Chondrocyte (in vitro differentiated cells): ENCODE results near the gene KRTAP10-5. TPM values are rescaled to one million over a fixed set of nuclear protein-coding genes. Genes with fewer than 3 reads are reported as not detected.

Experiments used
- DNase-seq: peaks from one replicate; pipeline ENCODE4 v3.0.0; 2021; ENCODE audit warnings: mixed read lengths, low spot score
- H3K27ac Mint-ChIP-seq: one replicate; pipeline ENCODE4 v1.8.0; 2021; ENCODE audit warnings: mild to moderate bottlenecking, moderate library complexity, mixed read lengths; ENCODE audit not compliant: unreplicated experiment
- H3K27me3 Mint-ChIP-seq: 2 replicates; pipeline ENCODE4 v1.8.0; 2021; ENCODE audit warnings: low read depth, mixed read lengths
- H3K36me3 Mint-ChIP-seq: 2 replicates; pipeline ENCODE4 v1.8.0; 2021; ENCODE audit warnings: low read depth, mixed read lengths
- H3K4me1 Mint-ChIP-seq: 2 replicates; pipeline ENCODE4 v1.8.0; 2021; ENCODE audit warnings: low read depth, mild to moderate bottlenecking, mixed read lengths
- H3K4me3 Mint-ChIP-seq: one replicate; pipeline ENCODE4 v1.8.0; 2021; ENCODE audit warnings: mild to moderate bottlenecking, moderate library complexity, mixed read lengths; ENCODE audit not compliant: unreplicated experiment
- H3K9me3 Mint-ChIP-seq: 2 replicates; pipeline ENCODE4 v1.8.0; 2021; ENCODE audit warnings: low read depth, mixed read lengths
- total RNA-seq: library from RNA; stranded (reverse); gene quantifications from 3 replicates; pipeline ENCODE4 v1.2.1, GENCODE V29; 2021
- TF ChIP-seq, protein P1 (sequence below): fragments of 200-600 bp; sonication (generic); IDR thresholded peaks from 2 replicates; pipeline ENCODE4 v1.5.0; 2021; ENCODE audit warnings: antibody characterized with exemption, mild to moderate bottlenecking, moderate library complexity

Gene KRTAP10-5
- total RNA-seq, 1 donor from 2014 or later: not detected

DNA sequence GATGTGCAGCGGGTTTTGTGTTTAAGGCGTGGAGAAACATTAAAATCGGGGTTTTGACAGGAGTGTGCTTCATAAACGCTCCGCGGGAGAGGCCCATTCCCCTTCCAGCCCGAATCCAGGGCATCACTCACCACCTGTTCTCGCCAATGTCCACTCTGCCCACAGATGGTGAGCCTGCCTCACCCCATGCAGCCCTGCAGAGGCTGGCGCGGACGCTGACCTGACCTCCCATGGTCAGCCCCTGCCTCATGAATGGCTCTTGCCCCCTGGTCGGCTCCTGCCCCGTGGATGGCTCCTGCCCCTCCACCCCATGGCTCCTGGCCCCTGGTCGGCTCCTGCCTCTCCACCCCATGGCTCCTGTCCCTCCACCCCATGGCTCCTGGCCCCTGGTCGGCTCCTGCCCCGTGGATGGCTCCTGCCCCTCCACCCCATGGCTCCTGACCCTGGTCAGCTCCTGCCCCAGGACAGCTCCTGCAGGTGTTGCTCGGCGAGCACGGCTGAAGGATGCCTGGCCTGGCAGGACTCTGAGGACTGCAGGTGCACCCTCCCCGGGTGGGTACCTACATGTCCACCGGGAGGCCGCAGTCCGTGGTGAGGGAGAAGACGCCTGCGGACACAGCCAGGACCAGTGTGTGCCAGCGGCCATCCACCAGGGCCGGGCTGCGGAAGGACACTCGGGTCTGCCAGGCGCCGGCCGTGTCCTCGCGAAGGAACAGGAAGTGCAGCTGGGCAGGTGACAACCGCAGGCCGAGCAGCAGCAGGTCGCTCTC is 47.1 kb downstream of the KRTAP10-5 start:
- no peak overlapping the region for H3K27ac Mint-ChIP-seq
- TF ChIP-seq, protein P1, sequence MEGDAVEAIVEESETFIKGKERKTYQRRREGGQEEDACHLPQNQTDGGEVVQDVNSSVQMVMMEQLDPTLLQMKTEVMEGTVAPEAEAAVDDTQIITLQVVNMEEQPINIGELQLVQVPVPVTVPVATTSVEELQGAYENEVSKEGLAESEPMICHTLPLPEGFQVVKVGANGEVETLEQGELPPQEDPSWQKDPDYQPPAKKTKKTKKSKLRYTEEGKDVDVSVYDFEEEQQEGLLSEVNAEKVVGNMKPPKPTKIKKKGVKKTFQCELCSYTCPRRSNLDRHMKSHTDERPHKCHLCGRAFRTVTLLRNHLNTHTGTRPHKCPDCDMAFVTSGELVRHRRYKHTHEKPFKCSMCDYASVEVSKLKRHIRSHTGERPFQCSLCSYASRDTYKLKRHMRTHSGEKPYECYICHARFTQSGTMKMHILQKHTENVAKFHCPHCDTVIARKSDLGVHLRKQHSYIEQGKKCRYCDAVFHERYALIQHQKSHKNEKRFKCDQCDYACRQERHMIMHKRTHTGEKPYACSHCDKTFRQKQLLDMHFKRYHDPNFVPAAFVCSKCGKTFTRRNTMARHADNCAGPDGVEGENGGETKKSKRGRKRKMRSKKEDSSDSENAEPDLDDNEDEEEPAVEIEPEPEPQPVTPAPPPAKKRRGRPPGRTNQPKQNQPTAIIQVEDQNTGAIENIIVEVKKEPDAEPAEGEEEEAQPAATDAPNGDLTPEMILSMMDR: no peak
- no peaks in the 10 kb centered on the region for H3K36me3 Mint-ChIP-seq
- H3K9me3 Mint-ChIP-seq: peaks cover 5% of the 10 kb centered on the region
- no peaks in the 10 kb centered on the region for H3K4me1 Mint-ChIP-seq
- peak; percentile 88 for DNase-seq
- H3K4me3 Mint-ChIP-seq: no peak overlapping the region
- peaks cover 21% of the 10 kb centered on the region for H3K27me3 Mint-ChIP-seq

DNA sequence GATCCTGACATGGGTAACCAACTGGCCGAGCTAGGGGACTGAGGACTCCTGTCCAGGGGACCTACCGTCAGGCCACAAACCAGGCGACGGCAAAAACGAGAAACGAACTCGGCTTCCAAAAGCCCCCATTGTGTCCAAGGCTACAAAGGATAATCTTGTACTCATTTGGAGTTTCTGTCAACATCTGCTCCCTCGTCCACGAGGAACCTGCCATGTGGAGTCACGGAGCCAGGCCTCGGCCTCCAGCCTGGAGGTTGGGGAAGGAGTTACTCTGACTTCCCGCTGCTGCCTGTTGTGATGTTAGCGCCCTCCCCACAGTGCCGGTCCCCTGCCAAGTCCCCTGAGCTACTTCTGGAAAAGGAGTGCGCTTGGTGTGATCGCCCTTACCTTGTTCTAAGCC is 47.7 kb downstream of the KRTAP10-5 start:
- Mint-ChIP-seq H3K9me3 (peaks cover 5% of the 10 kb centered on the region), H3K36me3 (no peaks in the 10 kb centered on the region), H3K27ac (no peak overlapping the region), H3K4me3 (no peak overlapping the region), H3K27me3 (peaks cover 21% of the 10 kb centered on the region), H3K4me1 (no peaks in the 10 kb centered on the region)
- DNase-seq: no peak
- TF ChIP-seq, protein P1: no peak

DNA sequence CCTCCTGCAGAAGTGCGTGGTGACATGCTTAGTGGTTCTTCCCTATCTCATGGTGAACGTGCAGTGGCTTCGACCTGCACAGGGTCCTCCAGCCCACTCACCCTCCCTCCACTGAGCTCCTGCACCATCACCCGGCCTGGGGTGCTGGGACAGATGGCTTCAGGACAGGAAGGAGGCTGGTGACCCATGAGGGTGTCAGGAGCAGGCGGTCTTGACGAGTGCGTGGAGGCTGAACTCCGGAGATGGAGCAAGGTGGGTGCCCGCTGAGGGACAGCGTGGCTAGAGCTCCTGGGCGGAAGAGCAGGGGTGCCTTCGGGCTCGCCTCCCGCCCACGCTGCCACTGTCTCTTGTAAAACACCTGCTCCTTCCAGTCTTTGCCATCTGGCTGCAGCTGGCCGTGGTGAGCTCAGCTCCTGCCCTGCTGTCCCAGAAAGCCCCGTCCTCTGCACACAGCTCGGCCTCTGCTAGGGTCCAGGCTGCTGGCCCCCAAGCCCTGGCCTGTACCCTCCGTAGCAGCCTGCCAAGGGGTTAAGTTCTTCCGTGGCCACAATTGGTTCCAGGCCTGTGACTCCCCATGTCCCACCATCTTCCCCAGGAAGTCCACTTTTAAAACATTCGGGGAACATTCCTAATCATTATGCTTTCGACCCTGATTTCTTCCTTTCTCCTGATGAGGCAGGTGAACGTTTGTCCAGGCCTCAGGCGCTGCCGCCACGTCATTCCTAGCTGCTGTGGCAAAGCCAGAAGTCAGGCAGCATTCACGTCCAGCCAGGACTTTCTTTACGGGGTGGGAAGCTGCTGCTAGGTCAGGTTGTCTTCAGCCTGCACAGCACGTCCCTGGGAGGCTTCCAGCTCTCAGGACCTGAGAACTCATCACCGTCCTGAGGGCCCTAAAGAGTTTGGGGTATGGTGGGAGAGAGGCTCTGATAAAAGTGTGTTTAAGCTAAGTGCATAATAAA is 48.5 kb downstream of the KRTAP10-5 start:
- DNase-seq: peak; percentile 76
- H3K27ac Mint-ChIP-seq: no peak overlapping the region
- H3K9me3 Mint-ChIP-seq: no peaks in the 10 kb centered on the region
- TF ChIP-seq, protein P1: no peak
- no peaks in the 10 kb centered on the region for H3K4me1 Mint-ChIP-seq
- no peak overlapping the region for H3K4me3 Mint-ChIP-seq
- H3K36me3 Mint-ChIP-seq: no peaks in the 10 kb centered on the region
- H3K27me3 Mint-ChIP-seq: peaks cover 17% of the 10 kb centered on the region

DNA sequence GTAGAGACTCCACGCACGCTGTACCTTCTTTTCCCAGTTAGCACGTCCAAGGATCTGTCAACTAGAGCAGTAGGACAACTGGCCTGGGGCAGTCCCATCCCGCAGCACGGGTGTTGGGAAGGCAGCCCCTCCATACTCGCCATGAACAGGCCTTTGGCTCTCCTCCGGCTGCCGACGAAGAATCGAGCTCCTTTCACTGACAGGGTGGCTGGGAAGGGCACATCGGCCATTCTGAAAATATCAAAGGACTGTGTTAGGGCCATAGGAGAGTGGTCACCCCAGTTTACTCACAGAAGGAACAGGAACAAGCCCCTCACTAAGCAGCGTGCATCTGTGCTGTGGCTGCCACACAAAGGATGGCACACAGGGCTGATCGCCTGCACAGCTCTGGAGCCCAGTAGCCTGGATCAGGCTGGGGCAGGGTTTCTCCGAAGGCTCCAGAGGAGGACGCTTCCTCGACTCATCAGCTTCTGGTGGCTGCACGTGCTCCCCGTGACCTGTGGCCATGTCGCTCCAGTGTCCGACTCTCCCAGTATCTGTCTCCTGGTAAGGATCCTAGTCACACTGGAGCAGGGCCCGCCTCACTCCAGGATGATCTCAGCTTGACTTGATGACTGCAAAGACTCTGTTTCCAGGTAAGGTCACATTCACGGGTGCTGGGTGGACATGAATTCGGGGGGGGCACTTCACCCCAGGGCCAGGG is 49.4 kb downstream of the KRTAP10-5 start:
- Mint-ChIP-seq H3K4me1 (no peaks in the 10 kb centered on the region), H3K4me3 (no peak overlapping the region), H3K27ac (no peak overlapping the region), H3K36me3 (no peaks in the 10 kb centered on the region), H3K27me3 (peaks cover 20% of the 10 kb centered on the region), H3K9me3 (no peaks in the 10 kb centered on the region)
- peak; percentile 77 for DNase-seq
- TF ChIP-seq, protein P1: no peak
